GM19328 (cell line): ENCODE data around the gene SMIM36.
"Not testable (repeated sequence)": the region's sequence is repeated elsewhere in the genome, so short reads cannot be mapped to it uniquely, and the experiment has no call there.

Source experiments
- ATAC-seq: cut with Tn5 transposase; IDR thresholded peaks from one replicate; pipeline ENCODE4 v1.9.1; 2021; ENCODE audit warnings: mild to moderate bottlenecking, moderate library complexity; ENCODE audit not compliant: unreplicated experiment

The SMIM36 gene

DNA sequence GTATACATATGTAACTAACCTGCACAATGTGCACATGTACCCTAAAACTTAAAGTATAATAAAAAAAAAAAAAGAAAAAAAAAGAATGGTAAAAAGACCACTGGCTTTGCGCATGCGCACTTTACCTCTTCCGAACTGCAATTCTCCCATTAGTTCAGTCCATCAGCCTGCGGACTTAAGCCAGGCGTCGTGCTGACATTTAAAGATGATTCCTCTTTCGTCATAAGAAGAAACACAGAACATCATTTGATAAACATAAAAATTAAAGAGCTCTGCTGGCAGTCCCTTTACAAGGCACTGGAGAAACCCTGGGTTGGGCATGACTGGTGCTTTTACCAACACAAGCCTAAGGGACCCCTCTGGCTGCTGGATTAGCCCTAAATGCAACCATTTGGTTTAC lies 3.6 kb downstream of the SMIM36 start:
- ATAC-seq: not testable (repeated sequence)

DNA sequence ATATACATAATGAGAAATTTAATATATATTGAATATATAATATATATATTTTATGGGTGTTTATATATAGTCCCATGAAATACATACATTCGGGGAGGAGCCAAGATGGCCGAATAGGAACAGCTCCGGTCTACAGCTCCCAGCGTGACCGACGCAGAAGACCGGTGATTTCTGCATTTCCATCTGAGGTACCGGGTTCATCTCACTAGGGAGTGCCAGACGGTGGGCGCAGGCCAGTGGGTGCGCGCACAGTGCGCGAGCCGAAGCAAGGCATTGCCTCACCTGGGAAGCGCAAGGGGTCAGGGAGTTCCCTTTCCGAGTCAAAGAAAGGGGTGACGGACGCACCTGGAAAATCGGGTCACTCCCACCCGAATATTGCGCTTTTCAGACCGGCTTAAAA lies 9.6 kb downstream of the SMIM36 start:
- not testable (repeated sequence) for ATAC-seq

DNA sequence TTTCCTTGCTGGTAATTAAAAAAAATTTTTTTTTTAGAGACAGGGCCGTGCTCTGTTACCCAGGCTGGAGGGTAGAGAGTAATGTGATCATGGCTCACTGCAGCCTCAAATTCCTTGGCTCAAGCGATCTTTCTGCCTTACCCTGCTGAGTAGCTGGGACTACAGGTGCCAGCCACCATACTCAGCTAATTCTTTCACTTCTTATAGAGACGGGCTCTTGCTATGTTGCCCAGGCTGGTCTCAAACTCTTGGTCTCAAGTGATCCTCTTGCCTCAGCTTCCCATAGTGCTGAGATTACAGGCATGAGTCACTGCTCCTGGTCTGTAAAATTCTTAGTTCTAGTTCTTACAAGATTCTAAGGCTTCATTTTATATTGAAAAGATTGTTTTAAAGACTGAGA lies 11.1 kb downstream of the SMIM36 start:
- ATAC-seq: no peak

DNA sequence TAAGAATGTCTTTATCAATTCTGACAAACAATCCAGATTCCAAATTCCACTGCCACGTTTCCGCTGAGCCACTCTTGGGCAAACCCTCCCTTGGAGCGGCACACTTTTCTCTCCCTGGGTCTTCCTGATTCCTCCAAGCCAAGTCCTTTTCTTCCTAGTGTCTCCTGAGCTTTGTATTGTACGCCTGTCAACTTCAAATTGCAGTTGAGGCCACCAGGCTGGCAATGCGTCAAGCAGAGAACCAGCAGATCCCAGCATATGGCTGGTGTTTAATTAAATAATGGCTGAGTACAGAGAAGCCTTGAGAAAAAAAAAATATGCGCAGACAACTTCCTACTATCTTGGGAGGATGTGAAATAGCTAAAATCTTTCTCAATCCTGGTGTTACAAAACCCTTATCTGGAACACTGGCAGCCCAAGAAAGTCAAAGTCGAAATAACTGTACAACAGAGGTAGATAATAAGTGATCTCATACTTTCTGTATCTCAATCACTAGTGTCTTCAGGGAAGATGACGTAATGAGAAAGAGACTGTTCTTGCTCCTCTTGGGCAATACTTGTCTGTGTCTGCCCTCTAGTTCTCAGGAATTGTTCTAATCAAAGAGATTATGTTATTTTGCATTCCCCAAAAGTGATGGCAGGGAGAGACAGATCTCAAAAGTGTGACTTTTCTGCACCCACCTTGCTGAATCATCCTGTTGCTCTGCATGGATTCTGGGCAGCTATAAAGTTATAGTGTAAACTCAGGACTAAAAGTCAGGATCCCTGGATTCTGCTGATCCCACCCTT lies 15.0 kb downstream of the SMIM36 start:
- ATAC-seq: no peak

DNA sequence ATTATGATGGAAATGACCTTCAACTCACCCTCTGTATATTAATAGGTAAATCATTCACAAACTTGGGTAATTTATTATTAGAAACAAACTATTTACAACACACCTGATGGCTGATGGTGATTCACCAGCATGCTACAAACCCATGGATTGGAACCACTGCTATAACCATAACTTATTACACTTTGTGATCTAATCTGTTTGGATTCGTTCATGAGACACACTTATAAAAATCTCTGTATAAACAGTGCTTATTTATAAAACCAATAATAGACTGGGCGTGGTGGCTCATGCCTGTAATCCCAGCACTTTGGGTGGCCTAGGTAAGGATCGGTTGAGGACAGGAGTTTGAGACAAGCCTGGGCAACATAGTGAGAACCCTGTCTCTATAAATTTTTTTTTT lies 16.0 kb downstream of the SMIM36 start:
- no peak for ATAC-seq

DNA sequence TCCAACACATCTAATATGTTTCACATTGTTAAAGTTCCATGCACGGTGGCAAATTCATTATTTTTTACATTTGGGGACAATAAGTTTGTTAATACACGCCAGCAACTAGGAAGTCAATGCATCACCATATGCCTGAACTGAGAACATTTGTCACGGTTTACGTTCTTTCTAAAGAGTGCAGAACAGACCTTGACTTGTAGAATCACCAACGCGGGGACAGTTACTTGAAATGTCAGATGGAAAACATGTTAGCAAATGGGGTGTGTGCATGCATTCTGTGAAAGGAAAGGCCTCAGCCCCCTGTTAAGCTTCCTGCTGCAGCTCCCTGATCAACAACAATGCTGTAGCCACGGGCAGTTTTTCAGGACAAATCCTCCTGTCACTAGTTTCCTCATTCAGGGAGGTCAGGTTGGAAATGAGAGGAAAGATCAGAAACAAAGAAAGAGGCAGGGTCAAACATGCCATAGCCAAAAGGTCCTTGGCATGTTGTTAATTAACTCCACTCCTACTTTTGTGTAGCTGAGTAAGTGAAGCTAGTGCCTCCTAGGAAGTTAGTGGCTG lies 18.4 kb downstream of the SMIM36 start:
- ATAC-seq: no peak

DNA sequence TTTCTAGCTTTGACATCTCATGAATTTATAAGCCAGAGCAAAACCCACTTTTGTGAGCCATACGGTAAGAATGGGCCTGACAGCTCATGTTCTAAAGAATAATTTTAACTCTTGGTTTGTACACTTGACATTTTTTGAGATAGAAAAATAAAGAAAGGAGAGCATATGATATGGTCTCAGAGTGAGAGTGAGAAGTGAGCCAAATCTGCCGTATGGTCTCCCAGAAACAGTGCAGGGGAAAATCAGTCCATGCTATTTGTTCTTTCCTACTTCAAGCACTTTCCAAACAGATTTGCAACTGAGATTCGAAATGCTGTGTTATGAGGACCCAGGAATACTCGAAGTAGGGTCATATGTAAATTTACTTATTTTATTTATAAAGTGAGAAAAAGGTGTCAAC lies 20.9 kb downstream of the SMIM36 start:
- ATAC-seq: no peak

DNA sequence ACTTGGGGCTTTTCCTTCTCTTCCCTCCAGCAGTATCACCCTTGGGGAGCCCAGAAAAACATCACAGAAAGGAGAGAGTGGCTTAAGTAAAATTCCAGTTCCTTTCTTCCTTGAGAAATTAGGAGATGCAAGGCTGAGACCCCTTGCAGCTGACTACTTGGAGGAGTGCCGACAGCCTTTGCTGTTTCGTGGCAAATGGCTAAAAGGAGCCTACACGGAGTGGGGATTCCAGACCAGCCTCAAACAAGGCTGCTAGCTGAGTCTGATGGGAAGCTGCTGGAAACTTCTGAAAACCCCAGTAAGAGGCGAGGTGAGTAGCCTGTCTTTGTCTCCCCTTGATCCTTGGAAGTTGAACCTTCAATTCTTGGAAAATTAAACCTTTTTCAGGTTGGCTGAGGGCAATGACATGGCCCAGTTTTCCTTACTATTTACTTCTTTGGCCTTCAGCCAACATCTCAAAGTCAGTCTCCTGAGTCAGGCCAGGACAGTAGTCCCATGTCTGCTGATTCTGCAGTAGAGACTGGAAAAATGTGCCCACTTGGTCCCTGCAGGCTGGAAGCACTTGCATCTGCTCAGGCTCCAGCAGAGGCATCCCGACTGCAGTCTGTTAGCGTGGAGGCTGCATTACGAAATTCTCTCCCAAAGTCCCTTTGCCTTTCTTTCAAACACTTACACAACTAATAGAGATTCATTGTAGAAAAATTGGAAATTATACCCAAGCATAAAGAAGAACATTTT lies 23.4 kb downstream of the SMIM36 start:
- ATAC-seq: no peak

DNA sequence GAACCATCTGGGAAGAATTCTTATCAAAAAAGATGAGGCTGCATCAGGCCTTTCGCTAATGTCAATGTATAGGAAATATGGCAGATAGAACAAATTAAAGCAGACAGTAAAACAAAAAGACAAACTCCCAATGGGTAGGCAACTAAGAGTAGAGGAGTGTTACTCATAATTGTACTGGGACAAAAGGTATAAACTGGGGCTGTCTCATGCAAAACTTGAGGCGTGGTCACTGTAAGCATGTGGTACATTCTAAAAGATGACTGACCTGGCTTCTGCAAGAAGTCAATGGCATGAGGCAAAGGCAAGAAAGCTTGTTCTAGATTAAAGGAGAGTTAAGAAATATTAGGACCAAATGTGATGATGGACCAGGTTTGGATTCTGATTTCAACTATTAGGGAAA lies 26.7 kb downstream of the SMIM36 start:
- no peak for ATAC-seq

DNA sequence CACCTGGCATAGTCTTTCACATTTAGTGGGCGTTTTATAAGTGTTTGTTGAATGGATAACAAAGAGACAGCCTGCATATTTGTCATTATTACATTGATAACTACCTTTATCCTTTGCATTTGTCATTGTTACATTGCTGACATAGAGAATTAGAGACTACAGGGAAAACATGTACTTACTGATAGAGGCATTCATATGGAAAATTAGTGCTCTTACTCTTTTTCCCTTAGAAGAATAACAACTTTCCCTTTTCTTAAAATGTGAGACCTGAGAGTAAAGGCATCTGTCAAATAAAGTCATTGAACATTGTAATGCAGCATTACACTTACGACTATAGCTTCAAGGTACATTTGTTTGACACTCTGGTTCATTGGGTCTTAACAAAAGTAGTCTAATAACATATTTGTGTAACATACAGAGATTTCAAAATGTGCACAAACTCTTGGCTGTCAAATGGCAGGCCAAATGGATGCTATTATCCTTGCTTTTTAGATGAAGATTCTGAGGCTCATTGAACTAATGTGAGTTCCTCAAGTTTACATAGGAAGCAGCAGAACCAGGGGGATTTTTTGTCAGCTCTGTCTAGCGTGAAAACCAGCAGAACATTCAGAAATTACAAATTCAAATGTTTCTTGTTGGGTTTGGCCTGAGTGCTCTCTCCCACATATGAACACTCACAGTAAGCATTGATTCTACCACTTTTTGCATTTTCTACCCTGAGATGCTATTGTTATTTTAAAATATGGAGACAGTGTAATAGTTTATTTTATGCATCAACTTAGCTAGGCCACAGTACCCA lies 28.5 kb downstream of the SMIM36 start:
- no peak for ATAC-seq

DNA sequence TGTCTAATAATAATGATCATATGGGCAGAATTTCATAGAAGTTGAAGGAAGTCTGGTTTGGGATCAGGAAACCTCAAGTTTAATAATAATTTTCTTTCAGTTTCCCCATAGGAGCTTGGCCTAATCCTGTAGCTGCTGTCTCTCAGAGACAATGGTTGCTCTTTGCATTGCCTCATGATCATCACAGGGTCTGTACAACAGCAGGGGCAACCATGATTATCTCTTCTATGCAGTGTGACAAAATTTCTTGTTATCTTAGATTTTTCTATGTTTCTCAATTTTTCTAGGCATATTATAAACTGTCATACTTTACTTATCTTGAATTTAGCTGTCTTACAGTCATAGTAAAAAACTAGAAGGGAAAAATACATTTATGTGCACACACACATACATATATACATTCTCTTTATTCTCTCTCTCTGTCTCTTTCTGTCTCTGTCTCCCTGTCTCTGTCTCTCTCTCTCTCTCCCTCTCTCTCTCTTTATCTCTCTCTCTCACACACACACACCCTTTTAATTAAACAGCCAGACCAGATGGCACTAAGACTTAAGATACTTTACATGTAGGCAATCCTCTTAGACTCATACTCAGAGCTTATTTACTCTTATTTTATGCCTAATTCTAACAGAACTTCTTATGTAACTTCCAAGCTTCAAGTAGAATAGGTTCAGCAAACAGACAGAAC lies 30.5 kb downstream of the SMIM36 start:
- ATAC-seq: no peak

DNA sequence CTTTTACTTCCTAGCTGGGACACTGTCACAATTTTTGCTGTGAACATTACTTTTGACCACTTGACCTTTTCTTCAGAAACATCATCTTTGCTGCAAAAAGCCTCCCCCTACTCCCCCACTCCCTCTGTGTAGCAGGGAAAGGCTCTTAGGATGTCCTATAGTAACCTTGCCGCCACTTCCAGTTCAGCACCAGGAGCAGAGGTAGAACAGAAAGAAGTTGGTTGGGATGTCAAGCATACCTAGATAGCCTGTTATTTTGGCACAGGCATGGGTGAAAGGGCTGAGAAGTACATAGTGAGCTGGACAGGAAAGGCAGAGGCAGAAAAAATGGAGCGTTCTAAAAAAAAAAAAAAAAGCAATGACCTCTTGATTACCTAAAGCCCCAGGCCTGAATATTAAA lies 31.3 kb downstream of the SMIM36 start:
- ATAC-seq: no peak

DNA sequence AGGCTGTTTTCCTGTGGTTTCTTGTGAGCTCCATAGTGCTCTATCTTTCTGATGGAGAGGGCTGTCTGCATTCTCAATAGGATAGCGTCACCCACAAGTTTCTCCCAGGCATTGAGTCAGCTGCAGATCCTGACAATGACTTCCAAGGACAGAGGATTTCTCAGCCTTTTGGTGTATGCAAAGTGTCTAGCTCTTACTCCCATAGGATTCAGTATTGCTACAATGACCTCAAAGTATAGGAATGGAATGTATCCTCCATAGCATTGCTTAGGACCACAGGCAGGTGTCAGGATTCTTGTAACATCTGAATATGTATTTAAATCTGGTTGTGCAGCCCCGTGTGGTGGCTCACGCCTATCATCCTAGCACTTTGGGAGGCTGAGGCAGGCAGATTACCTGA lies 32.3 kb downstream of the SMIM36 start:
- ATAC-seq: no peak

DNA sequence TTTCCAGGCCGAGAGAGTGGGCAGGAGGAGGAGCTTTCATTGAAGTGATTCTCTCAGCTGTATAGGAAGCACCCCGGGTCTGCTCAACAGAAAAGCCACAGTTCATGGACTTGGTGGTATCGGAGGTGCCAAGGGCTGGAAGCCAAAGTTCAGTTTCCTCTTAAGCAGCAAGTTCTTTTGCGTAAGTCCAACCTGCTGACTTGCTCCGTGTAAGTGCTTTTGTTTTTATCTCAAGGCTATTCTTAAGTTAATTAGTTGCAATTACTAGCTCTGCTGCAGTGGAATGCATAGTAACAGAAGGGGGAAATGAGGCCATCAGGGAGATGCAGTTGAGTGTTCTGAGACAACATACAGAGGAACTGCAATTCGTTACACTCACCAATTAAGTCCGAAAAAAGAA lies 44.6 kb downstream of the SMIM36 start:
- ATAC-seq: no peak

DNA sequence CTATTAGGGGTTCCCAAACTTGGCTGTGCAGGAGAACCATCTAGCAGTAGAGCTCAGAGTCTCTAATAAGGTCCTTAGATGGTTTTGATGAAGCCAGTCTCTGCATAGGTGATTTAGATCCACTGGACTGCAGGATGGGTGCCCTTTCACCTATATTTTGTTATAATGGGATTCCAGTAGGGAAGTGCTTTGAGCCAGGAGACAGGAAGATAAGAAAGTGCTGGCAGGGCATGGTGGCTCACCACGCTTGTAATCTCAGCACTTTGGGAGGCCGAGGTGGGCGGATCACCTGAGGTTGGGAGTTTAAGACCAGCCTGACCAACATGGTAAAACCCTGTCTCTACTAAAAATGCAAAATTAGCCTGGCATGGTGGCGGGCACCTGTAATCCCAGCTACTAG lies 45.5 kb downstream of the SMIM36 start:
- not testable (repeated sequence) for ATAC-seq

DNA sequence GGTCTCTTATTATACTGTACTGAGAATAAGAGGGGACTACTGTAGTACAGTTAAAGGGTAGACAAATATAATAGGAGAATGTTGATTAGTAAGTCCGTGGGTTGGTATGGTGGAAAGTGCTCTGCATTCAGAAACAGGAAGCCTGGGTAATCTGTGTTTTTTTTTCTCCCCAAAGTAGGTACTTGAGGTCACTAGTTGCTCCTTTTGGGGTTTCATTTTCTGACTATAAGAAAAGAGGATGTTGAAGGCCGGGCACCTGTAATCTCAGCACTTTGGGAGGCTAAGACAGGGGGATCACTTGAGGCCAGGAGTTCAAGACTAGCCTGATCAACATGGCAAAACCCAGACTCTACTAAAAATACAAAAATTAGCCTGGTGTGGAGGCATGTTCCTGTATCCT lies 47.7 kb downstream of the SMIM36 start:
- peak; percentile 55 for ATAC-seq

DNA sequence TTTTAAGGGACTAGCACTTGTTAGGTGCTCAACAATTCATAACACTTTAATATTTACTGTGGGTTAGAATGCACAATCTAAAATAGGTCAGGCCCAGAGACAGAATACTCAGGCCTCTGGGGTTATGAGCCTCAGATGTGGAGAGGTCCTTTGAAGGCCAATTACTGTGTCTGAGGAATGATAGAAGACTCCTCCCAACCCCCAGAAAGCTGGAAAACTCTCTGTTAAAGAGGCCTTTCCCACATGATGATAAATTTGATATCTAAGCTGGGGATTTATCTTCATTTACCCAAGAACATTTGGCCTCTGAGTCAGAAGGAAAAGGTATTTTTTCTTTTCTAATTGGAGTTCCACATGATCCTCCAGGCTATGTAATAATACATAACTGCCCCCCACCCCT lies 48.5 kb downstream of the SMIM36 start:
- ATAC-seq: no peak

DNA sequence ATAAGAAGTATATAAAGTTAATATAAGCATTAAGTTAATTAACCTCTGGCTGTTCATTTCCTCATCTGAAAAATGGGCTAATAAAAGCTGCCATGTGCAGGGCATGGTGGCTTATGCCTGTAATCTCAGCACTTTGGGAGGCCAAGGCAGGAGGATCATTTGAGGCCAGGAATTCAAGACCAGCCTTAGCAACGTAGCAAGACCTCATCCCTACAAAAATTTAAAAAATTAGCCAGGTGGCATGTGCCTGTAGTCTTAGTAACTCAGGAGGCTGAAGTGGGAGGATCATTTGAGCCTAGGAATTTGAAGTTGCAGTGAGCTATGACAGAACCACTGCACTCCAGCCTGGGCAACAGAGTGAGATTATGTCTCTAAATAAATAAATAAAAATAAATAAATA lies 49.0 kb downstream of the SMIM36 start:
- ATAC-seq: no peak

DNA sequence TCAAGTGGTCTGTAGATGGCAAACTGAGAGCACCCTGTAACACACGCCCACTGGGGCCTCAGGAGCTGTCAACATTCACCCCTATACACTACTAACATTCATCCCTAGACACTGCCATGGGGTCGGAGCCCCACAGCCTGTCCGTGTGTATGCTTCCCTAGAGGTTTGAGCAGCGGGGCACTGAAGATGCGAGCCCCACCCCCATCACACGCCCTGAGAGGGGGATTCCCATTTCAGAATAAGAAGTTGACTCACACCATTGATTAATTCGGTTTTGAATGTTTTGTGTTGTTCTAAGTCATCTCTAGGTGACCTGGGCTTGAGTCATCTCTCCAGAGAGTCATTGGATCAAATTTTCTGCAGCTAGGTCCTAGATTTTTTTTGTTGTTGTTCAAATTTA lies 52.3 kb downstream of the SMIM36 start:
- no peak for ATAC-seq

DNA sequence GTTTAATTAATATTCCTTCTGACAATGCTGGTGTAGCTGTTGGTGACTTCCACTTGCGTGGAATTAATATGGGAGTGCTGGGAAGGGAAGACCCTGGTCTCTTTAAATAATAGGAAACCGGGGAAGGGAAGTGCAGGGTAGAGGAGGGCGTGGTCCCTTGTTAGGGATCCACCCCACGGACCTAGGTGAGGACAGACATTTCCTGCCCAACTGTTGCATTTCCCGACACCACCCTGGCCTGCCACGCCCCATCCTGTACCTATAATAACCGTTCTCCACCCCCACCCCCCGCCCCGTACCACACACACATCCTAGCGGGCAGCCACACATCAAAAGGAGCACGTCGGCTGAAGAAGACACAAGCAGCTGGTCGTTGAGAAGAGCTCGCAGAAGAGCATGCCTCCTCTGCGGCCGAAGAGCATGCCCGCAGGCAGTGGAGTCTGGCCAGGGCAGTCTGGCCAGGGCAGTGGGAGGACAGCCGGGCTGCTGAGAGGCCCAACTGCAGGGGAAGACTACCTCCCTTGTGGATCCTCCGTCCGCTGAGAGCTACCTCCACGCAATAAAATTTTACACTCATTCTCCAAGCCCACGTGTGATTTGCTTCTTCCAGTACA lies 52.9 kb downstream of the SMIM36 start:
- no peak for ATAC-seq
